SU-DHL-6 (cell line): ENCODE data around the gene GPR26.

Experiments
- CTCF ChIP-seq: fragments of 200-600 bp; sonication (generic); IDR thresholded peaks from one replicate; pipeline ENCODE4 v1.5.1; 2017; ENCODE audit warnings: antibody characterized with exemption, mild to moderate bottlenecking, low read length, moderate library complexity; ENCODE audit not compliant: insufficient read depth, poor library complexity, severe bottlenecking
- EZH2phosphoT487 ChIP-seq: fragments of 200-600 bp; sonication (generic), shearing (Covaris generic); conservative IDR thresholded peaks from 2 replicates; pipeline ENCODE4 v1.6.1; 2018; ENCODE audit warnings: mild to moderate bottlenecking, antibody characterized with exemption, low read length, moderate library complexity, mixed read lengths

DNA sequence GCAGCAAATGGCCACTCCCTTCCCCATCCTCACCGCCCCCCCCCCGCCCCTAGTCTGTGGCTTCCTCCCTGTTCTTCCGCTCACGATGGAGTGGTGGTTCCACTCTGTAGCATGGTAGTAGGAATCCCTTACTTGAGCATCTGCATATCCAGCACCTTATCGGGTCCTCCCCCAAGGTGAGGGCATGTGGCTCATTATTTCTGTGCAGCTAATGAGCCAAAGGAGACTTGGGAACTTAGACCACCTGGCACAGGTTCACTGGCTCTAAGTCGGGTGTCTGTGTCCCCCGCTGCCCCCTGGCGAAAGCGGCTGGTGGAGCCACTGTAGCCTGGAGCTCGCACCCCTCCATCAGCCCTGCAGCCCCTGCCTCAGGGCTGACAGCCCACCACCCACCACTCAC is 22.8 kb upstream of the GPR26 start:
- TF ChIP-seq CTCF, result no peak
- TF ChIP-seq EZH2phosphoT487, result no peak
